Eye (tissue), 1 donor: Measurements from ENCODE around the gene SNAP29.
"Not testable (repeated sequence)": the region's sequence is repeated elsewhere in the genome, so short reads cannot be mapped to it uniquely, and the experiment has no call there.

Experiments
- DNase-seq: peaks from one replicate; pipeline ENCODE4 v3.0.0-alpha.2; 2015

SNAP29 gene

DNA sequence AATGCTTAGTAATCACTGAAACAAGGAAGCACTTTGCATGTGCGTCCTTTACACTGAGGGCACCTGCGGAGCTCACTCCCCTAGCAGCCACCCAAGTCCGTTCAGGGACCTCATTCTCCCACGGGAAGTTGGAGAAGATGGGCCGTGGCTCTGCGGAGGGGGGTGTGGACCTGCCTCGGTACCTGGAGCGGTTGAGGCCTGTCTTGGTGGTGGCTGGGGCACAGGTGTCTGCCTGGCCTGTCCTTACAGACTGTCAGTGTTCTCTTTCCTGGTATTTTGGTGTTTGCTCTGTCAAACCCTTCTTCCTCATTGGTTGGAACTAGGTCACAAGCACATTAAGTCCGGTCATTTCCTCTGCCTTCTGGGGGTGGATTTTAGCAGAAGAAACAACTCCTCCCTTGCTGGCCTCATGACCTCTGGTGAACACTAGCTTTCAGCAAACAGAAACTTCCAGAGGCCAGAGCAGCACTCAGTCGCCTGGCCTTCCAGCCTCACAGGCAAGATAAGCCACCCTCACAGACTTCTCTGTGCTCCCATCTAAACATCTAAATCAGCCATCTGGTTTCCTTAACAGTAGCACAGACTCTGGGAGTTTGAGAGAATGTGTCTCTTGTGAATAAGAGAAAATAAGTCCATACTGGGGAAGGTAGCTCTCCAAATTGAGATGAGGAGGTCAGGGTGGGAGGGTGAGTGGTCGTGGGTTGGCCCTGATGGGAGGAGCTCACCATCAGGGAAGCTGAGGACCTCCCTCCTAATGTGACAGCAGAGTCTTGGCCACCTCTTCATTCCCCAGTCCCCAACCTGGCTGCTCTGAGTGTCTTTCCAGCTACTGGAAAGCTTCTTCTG lies 8.6 kb downstream of the SNAP29 start:
- peak; percentile 87 for DNase-seq

DNA sequence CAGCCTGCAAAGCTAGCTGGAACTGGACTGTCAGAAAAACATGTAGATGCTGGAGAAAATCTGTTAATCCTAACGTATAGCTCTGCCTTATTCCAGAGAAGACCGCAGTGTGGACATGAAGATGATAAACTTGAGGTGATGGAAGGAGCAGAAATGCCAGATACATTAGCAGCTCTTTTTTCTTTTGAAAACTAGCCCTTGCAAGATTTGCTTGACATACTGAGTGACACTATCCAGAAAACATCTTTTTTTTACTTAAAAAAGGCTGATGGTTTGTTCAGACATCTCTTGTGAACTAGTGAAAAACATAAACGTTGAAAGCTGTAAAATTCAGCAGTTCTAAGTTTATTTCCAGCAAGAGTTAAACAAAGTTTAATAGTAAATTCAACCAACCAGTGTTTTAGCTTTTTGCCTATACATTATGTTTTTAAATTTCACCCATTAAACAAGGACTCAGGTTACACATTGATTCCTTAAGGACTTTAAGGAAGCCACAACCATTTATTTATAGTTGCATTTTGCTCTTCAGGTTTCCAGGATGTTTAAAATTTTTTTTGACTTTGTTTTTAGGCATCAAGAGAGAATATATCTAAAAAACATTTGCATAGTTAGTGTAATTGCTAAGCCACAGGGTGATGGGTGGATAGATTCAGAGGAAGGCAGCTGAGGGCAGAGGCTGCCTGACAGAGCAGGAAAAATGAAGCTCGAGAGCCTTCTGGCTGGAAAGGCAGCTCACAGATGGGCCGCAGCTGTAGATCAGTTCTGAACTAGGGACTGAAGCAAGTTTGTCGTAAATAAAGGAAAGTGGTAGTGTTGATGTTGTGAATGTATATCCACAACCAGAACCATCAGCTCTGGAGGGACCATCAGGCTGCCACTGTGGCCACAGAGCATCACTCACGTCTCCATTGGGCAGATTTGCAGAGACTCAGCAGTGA lies 9.5 kb downstream of the SNAP29 start:
- peak; percentile 54 for DNase-seq

DNA sequence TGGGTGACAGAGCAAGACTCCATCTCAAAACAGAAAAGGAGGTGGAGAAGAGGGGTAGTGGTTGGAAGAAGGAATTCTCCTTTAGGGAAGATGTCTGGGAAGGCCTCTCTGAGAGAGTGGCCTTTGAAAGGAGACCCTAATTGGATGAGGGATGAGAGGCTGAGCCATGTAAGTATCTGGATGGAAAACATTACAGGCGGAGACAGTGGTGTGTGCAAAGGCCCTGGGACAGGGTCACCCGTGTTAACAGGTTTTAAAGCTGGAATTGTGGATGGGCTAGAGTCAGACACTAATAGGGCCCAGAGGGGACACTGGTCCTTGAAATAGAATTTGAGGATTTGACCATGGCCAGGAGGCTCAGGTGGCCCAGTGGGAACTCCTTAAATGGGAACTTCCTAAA lies 10.4 kb downstream of the SNAP29 start:
- DNase-seq, result no peak

DNA sequence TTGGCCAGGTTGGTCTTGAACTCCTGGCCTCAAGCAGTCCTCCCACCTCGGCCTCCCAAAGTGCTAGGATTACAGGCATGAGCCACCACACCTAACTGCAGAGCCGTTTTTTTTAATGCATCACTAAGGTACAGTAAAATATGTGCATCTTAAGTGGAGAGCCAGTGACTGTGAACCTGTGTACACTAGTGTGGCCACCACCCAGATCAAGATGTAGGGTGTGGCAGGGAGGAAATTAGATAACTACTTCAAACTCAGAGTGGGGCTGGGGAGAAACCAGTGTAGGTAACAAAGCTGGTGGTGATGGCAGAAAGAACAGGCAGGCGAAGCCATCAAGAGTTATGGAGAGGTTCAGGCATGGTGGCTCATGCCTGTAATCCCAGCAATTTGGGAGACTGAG lies 14.4 kb downstream of the SNAP29 start:
- no peak for DNase-seq

DNA sequence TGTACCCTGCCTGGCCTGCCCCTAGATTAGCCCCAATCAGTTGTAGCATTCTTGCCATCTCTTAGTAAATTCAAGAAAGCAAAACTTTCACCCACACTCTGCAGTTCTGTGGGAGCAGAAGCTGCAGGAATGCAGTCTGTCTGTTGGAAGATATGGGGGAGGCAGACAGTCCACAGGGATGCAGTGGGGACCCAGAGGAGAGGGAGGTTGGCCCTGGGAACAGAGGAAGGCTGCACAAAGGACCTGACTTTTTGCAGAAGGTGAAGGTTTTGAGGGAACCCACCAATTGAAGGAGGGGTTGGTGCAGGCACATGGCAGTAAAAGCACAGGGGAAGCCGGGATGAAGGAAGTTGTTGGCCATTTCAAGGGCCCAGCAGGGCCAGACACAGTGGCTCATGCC lies 16.5 kb downstream of the SNAP29 start:
- DNase-seq, result no peak

DNA sequence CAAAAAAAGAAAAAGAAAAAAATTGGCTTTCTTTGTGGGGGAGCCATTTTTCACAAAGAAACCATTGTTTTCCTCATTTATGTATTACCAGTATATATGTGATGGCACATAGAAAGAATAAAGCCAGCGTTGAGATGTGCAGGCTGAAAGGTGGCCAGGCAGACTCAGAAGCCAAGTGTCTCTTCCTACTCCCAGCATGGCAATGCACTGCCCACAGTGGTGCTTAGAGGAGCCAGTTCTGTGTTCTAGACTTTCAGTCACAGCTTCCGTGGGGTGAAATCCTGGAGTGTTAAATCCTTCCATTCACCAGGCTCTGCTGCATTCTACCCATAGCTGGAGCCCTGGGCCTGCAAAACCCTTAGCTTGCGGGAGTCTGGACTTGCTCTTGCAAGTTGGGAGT lies 18.9 kb downstream of the SNAP29 start:
- DNase-seq, result no peak

DNA sequence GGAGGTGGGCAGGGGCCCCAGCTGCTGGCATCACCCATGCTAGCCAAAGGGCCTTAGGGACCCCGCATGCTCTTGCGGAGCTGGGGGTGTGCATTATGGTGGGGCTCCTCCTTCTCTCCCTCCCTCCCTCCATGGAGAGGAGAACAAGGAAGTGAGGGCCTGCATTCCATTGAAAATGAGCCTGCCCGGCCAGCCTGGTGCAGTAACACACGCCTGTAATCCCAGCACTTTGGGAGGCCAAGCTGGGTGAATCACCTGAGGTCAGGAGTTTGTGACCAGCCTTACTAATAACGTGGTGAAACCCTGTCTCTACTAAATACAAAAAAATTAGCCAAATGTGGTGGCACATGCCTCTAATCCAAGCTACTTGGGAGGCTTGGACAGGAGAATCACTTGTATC lies 22.4 kb downstream of the SNAP29 start:
- no peak for DNase-seq

DNA sequence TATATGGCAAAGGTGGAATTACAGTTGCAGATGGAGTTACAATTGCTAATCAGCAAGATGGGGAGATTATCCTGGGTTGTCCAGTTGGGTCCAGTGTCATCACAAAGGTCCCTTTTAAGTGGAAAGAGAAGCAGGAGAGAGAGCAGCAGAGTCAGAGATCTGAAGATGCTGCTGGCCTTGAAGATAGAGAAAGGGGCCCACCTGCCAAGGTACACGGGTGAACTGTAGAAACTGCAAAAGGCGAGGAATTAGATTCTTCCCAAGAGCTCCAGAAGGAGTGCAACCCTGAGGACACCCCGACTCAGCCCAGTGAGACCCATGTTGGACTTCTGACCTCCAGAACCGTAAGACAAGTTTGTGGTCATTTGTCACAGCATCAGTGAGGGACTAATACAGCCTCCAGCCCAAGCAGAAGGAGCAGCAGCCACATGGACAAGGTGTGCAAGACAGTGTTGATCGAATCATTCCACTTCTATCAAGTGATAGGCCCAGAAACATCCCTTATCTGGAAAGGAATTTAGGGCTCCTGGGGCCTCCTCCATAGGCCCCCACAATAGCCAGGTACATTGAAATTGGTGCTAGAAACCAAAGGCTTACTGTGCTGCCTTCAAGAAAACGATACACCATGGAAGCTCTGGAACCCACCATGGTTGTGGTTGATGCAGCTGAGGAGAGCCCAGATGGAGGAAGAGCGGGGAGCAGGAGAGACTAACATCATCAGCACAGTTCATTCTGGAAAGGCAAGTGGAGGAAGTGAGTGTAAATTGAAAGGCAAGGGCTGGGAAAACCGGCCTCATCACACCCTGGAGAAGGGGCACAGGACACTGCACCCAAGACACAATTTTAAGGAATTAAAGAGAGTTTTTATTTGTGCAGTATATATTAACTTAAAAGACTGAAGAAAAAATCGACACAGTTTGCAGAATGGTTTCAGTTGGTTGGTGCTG lies 23.3 kb downstream of the SNAP29 start:
- DNase-seq, result no peak

DNA sequence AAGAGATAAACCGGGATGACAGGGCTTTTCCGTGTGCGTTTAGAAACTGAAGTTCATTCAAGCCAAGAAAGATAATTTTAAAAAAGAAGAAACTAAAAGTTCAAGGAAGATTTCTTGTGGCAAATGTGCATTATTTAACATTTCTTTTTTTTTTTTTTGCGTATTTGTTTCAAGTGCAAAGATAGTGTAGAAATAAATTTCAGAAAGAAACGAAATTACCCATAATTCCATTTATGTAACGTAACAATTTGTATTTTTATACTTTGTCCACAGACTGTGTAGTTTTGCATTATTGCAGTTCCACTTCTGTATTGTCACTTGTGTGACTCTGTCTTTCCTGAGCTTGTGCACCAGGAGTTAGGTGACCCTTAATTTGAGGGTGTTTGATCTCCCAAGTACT lies 24.0 kb downstream of the SNAP29 start:
- no peak for DNase-seq

DNA sequence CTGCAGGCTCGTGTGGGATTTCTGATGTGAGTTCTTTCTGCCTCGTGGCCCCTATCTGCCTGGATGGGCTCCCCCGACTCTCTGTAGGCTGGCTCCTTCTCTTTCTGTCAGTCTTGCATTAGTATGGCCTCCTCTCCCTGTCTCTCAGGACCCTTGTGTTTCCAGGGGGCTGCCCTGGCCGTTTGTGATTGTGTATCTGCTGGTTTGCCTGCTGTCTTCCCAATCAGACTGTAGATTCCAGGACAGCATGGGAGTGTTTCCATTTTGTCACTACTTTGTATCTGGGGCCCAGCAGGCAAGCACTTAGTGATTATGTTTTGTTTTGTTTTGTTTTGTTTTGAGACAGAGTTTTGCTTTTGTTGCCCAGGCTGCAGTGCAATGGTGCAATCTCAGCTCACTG lies 25.6 kb downstream of the SNAP29 start:
- no peak for DNase-seq

DNA sequence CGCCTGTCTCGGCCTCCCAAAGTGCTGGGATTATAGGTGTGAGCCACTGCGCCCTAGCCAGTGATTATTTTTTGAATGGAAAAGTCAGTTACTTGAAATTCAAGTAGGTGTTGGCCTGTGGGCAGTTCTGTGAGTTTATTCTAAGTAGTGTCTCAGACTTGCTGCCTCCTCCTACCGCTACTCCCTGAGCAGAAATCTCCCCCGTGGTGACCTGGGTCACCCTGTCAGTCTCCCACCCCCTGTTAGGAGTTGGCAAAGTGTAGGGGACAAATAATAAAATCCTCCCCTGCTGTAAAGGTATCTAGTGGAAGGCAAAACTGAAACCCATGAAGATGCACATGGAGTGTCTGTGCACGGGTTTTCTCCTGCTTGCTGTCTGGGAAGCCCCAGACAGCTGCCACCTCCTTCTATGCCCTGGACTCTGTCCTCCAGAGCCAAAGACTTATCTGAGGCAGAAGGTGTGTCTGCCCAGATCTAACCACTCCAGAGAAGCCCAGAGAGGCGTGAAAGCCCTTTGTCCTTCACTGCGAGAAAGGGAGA lies 26.3 kb downstream of the SNAP29 start:
- no peak for DNase-seq

DNA sequence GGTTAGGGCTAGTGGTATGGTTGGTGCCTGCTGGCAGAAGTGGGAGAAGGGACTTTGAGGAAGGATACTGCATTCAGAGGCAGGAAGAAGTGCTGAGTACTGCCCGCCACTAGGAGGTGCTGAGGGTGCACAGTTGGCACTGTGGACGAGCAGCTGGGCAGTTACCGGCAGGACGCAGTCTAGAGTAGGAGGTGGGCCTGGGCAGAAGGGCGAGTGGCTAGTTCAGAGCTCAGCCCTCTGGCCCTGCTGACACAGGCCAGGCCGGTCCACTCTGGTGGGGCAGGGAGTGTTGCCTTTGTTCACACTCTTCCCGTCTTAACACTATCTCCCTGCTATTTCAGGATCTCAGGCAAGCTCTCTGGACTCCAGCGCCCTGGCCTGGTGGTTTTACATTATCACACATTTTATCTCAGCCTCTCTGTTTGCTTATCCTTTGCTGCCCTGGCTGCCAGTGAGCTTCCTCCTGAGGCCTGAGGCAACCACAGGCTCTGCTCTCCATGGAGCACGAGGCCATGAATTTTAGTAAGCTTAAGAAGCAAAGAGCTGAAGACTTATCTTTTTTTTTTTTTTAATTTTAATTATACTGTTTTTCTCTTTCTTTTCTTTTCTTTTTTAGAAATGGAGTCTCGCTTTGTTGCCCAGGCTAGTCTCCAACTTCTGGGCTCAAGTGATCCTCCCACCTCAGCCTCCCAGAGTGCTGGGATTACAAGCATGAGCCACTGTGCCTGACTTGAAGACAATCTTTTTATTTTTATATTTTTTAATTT lies 26.9 kb downstream of the SNAP29 start:
- DNase-seq, result peak; percentile 85

DNA sequence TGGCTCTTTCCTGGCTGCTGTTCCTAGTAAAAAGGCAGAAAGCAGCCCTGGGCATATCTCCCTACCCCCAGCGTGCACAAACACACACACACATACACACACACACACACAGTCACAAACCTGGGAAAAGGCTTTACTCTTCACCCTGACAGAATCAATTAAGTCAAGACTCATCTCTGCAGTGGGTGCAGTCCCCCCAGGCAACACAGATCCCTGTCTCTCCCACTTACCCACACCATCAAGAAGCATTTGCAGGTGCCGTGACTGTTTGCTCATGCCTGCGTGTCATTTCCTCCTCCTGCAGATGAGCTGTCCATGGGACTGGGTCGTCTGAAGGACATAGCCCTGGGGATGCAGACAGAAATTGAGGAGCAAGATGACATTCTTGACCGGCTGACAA lies 28.6 kb downstream of the SNAP29 start:
- DNase-seq, result peak; percentile 56

DNA sequence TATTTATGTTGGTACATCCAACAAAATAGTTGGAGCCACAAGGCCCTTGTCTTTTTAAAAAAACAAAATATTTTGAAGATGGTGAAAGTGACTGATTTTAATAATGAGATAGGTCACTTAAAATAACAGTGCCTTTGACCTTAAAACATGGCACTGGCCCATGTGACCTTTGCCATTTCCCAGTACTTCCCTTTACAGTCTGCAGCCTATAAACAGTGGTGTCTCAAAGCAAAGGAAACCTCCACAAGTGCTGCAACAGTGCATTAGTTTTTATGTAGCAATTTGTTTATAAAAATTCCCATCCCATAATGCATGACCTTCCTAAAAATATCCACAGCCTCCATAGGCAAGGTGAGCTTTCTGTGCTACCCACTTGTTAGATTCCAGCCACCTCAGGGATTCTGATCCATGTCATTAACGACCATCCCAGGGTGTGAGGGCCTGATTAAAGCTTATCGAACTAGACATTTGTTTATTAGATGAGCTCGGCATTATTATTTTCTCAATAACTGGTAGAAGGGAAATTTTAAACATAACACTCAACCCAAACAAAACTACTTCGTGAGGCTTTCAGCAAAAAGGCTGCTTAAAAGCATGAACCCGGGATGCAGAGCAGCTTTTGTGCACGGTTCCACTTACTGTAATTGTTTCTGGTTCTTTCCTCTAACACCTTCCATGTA lies 30.4 kb downstream of the SNAP29 start:
- no peak for DNase-seq

DNA sequence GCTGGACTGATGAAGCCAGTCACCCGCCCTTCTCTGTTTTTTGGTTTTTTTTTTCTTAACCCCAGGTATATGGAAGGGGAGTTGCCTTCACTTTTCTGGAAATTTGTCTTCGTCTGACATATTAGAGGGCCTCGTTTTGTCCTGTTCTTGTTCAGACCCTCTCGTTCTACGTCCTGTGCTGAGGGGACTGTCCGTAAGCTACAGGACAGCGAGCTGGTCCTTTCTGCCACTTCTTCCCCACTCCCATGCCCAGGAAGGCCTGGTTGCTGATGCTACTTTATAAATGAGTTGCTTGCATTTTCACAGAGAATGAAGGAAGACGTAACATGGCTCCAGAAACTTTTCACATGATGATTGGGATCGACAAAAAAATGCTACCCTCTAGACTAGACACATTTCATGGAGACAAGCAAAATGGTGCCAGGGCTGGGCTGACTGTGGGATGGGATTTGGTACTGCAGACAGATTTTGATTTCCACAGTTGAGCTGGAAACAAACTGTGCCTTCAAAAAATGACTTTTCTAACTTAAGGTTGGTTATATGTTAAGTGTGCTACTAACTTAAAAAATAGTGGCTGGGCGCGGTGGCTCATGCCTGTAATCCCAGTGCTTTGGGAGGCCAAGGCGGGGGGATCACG lies 31.2 kb downstream of the SNAP29 start:
- no peak for DNase-seq

DNA sequence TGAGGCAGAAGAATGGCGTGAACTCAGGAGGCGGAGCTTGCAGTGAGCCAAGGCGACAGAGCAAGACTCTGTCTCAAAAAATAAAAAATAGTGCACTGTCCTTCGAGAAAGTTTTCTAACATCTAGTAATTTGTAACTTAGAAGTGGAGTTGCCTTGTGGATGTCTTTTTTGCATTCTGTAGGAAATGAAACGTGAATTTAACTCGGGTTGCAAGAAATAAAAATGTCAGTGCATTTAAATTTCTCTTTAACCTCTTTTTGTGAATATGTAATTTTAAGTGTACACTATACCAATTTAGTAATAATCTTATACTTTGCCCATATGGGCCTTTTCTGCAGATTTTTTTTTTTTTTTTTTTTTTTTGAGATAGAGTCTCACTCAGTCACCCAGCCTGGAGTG lies 32.2 kb downstream of the SNAP29 start:
- DNase-seq, result no peak

DNA sequence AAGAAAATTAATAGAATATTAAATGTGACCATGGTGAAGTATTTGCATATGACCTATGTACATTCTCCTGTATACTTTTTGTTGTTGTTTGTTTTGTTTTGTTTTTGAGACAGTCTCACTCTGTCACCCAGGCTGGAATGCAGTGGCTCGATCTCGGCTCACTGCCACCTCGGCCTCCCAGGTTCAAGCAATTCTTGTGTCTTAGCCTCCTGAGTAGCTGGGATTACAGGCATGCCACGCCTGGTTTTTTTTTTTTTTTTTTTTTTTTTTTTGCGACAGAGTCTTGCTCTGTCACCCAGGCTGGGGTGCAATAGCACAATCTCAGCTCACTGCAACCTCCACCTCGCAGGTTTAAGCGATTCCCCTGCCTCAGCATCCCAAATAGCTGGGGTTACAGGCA lies 38.9 kb downstream of the SNAP29 start:
- not testable (repeated sequence) for DNase-seq

DNA sequence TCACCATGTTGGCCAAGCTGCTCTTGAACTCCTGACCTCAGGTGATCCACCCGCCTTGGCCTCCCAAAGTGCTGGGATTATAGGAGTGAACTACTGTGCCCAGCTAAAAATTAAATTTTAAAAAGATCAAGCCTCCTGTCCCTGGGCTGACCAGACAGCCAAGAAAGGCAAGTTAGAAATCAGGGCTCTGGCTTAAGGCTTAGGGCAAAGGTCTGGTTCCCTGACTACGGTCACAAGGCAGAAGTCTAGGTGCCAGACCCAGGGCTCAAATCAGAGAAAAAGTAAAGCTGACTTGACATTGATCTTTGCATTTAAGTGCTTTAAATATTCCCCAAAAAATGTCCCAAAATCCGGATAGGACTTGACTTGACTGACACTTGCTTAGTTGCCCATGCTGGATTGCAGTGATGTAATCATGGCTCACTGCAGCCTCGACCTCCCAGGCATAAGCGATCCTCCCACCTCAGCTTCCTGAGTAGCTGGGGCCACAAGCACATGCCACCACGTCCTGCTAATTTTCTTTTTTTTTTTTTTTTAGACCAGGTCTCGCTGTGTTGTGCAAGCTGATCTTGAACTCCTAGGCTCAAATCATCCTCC lies 41.1 kb downstream of the SNAP29 start:
- no peak for DNase-seq

DNA sequence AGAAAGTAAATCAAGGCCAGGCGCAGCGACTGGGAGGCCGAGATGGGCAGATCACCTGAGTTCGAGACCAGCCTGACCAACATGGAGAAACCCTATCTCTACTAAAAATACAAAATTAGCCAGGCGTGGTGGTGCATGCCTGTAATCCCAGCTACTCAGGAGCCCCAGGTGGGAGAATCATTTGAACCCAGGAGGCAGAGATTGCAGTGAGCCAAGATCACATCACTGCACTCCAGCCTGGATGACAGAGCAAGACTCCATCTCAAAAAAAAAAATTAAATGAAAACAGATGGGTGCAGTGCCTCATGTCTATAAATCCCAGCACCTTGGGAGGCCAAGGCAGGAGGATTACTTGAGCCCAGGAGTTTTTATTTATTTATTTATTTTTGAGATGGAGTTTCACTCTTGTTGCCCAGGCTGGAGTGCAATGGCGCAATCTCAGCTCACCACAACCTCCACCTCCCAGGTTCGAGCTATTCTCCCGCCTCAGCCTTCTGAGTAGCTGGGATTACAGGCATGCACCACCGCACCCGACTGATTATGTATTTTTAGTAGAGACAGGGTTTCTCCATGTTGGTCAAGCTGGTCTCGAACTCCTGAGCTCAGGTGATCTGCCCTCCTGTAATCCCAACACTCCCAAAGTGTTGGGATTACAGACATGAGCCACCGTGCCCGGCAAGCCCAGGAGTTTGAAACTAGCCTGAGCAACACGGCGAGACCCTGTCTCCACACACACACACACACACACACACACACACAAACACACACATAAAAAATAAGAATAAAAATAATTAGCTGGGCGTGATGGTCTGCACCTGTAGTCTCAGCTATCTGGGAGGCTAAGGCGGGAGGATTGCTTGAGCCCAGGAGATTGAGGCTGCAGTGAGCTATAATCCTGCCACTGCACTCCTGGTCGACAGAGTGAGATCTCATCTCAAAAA lies 42.6 kb downstream of the SNAP29 start:
- not testable (repeated sequence) for DNase-seq
